ENCODE measurements around the gene SSB.

The SSB gene

DNA sequence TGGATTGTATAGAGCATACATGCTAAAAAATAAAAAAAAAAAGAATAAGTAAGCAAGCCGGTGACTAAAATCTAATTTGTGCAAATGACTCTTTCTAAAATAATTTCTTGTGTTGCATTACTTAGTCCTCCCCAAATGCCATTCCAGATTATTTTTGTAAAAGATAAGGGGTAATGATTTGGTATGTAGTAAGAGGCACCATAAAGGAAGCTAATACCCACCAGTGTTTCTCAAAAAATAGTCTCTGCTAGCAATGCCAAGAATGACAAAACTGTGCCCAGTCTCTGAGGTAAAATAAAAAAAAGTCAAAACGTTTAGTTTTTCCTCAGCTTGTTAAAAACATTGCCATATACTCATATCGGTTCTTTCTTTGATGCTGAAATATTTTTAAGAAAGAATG, 23.4 kb downstream of the SSB start:
- Histone ChIP-seq H3K9me3 (ENCODE audit: insufficient read depth, low read depth, low read length) (no peaks in the 10 kb centered on the region), H3K36me3 (ENCODE audit: insufficient read depth, low read depth, low read length) (peaks cover 38% of the 10 kb centered on the region), H3K4me3 (ENCODE audit: low read length) (no peak overlapping the region), H3K27ac (ENCODE audit: low read length) (no peak overlapping the region), H3K9ac (ENCODE audit: low read depth, low read length) (no peak overlapping the region), H3K4me1 (ENCODE audit: insufficient read depth, low read length) (peaks cover 9% of the 10 kb centered on the region; the same call in 1 of the 2 replicates), H3K27me3 (ENCODE audit: insufficient read depth, low read length) (no peaks in the 10 kb centered on the region; the same call in 1 of the 2 replicates)

DNA sequence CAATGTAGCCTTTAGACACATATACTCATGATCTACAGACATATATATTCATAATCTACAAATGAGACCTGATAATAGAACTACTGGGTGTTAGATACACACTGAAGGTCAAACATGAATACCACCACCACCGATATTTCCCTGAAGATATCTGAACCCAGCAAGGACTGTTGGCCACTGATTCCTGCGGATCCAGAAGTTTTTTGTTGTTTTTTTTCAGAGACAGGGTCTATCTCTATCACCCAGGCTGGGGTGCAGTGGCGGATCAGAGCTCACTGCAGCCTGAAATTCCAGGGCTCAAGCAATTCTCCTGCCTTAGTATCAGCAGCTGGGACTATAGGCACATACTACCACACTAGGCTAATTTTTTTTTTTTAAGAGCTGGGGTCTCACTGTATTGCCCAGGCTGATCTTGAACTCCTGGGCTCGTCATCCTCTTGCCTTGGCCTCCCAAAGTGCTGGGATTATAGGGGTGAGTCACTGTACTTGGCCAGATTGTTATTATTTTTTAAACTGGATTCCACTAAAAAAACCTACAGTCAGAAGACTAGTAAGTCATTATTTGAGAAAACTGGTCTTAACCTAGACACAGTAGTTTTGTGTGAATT, 24.2 kb downstream of the SSB start:
- H3K27ac ChIP-seq (ENCODE audit: low read length), result no peak overlapping the region
- H3K4me3 ChIP-seq (ENCODE audit: low read length), result peak overlapping the region; percentile 86; the same call in 1 of the 2 replicates
- H3K36me3 ChIP-seq (ENCODE audit: insufficient read depth, low read depth, low read length), result peaks cover 32% of the 10 kb centered on the region
- no peaks in the 10 kb centered on the region for H3K9me3 ChIP-seq (ENCODE audit: insufficient read depth, low read depth, low read length)
- peaks cover 9% of the 10 kb centered on the region; the same call in 1 of the 2 replicates for H3K4me1 ChIP-seq (ENCODE audit: insufficient read depth, low read length)
- 0 out of 2 replicates have a peak overlapping the region, but pooled peaks have one; percentile 27 for H3K9ac ChIP-seq (ENCODE audit: low read depth, low read length)
- no peaks in the 10 kb centered on the region; the same call in 1 of the 2 replicates for H3K27me3 ChIP-seq (ENCODE audit: insufficient read depth, low read length)

GRCh38 chr2:169823996-169824372, 25.3 kb downstream of the SSB start:
- H3K36me3 ChIP-seq (ENCODE audit: insufficient read depth, low read depth, low read length), result peaks cover 21% of the 10 kb centered on the region
- H3K27me3 ChIP-seq (ENCODE audit: insufficient read depth, low read length), result no peaks in the 10 kb centered on the region; the same call in 1 of the 2 replicates
- peaks cover 14% of the 10 kb centered on the region for H3K4me1 ChIP-seq (ENCODE audit: insufficient read depth, low read length)
- peak overlapping the region; percentile 90 for H3K9ac ChIP-seq (ENCODE audit: low read depth, low read length)
- peak overlapping the region; percentile 86 for H3K4me3 ChIP-seq (ENCODE audit: low read length)
- H3K27ac ChIP-seq (ENCODE audit: low read length), result no peak overlapping the region
- H3K9me3 ChIP-seq (ENCODE audit: insufficient read depth, low read depth, low read length), result no peaks in the 10 kb centered on the region

GRCh38 chr2:169824373-169825333, 26.0 kb downstream of the SSB start, which contains the start of gene METTL5:
Gene METTL5 (minus strand): TSS chr2:169824905. CDS start chr2:169824597, 308 bp downstream.
- H3K4me1 ChIP-seq (ENCODE audit: insufficient read depth, low read length), result peaks cover 14% of the 10 kb centered on the region
- peak within 1 kb of the TSS; percentile 86 for H3K4me3 ChIP-seq (ENCODE audit: low read length)
- H3K27me3 ChIP-seq (ENCODE audit: insufficient read depth, low read length), result no peaks in the 10 kb centered on the region; the same call in 1 of the 2 replicates
- peak within 1 kb of the TSS; percentile 90 for H3K9ac ChIP-seq (ENCODE audit: low read depth, low read length)
- no peak within 1 kb of the TSS for H3K27ac ChIP-seq (ENCODE audit: low read length)
- no peaks in the 10 kb centered on the region for H3K9me3 ChIP-seq (ENCODE audit: insufficient read depth, low read depth, low read length)
- peaks cover 16% of the 10 kb centered on the region for H3K36me3 ChIP-seq (ENCODE audit: insufficient read depth, low read depth, low read length)

GRCh38 chr2:169827272-169828140, 28.8 kb downstream of the SSB start, which contains the start of gene UBR3:
Gene UBR3 (plus strand): TSS chr2:169827454. CDS start chr2:169827508, 54 bp downstream.
- Histone ChIP-seq H3K27ac (ENCODE audit: low read length) (no peak within 1 kb of the TSS), H3K4me3 (ENCODE audit: low read length) (peak within 1 kb of the TSS; percentile 77), H3K36me3 (ENCODE audit: insufficient read depth, low read depth, low read length) (no peaks in the 10 kb centered on the region), H3K4me1 (ENCODE audit: insufficient read depth, low read length) (peaks cover 14% of the 10 kb centered on the region), H3K9me3 (ENCODE audit: insufficient read depth, low read depth, low read length) (no peaks in the 10 kb centered on the region), H3K9ac (ENCODE audit: low read depth, low read length) (peak within 1 kb of the TSS; percentile 56; the same call in 1 of the 2 replicates), H3K27me3 (ENCODE audit: insufficient read depth, low read length) (no peaks in the 10 kb centered on the region; the same call in 1 of the 2 replicates)

DNA sequence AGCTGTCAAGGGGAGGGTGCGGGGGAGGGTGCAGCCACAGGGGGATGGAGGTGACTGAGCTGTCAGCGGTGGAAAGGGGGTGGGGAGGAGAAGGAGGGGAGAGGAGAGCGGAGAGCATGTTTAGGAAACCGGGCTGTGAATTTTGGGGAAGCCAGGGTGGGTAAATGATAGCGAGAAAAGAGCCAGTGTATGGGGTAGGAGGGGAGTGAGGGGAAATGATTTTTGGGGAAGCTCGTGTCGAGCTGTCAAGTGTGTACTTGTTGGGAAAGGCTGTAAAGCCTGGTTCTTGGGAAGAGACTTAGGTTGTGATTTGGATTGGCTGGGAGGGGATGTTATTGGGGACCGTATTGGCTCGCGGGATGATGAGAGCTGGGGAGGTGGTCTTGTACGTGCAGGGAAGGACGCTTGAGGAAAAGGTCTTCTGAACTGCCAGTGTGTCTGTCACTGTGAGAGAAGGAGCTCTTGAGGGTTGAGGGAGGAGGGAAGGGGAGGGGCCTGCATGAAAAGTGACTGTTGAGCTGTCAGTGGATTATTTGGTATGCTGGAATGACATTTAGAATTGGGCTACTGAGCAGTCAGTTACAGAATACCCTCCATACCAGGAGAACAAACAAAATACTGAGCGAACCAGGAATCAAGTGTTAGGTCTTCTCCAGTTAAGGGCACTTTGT, 29.6 kb downstream of the SSB start:
- Histone ChIP-seq H3K4me3 (ENCODE audit: low read length) (peak overlapping the region; percentile 77), H3K27me3 (ENCODE audit: insufficient read depth, low read length) (no peaks in the 10 kb centered on the region; the same call in 1 of the 2 replicates), H3K27ac (ENCODE audit: low read length) (no peak overlapping the region), H3K9me3 (ENCODE audit: insufficient read depth, low read depth, low read length) (no peaks in the 10 kb centered on the region), H3K36me3 (ENCODE audit: insufficient read depth, low read depth, low read length) (no peaks in the 10 kb centered on the region), H3K9ac (ENCODE audit: low read depth, low read length) (peak overlapping the region; percentile 56; the same call in 1 of the 2 replicates), H3K4me1 (ENCODE audit: insufficient read depth, low read length) (peaks cover 9% of the 10 kb centered on the region; the same call in 1 of the 2 replicates)

DNA sequence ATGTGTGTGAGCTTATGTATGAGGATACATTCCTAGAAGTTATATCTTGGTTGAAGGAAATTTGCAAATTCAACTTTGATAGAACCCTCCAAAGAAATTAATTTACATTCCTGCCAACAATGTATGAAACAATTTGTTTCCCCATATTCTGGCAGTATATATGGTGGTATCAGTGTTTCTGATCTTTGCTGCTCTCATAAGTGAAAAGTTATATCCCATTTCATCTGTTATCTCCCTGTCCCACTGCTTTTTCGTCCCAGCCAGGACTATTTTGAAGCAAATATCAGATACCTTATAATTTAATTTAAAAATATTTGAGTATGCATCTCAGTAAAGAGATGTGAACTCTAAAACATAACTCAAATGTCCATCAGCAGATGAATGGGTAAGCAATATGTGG, 35.7 kb downstream of the SSB start:
- H3K36me3 ChIP-seq (ENCODE audit: insufficient read depth, low read depth, low read length), result no peaks in the 10 kb centered on the region
- H3K4me1 ChIP-seq (ENCODE audit: insufficient read depth, low read length), result no peaks in the 10 kb centered on the region
- H3K9ac ChIP-seq (ENCODE audit: low read depth, low read length), result no peak overlapping the region
- no peaks in the 10 kb centered on the region for H3K9me3 ChIP-seq (ENCODE audit: insufficient read depth, low read depth, low read length)
- no peaks in the 10 kb centered on the region for H3K27me3 ChIP-seq (ENCODE audit: insufficient read depth, low read length)
- H3K4me3 ChIP-seq (ENCODE audit: low read length), result no peak overlapping the region
- no peak overlapping the region for H3K27ac ChIP-seq (ENCODE audit: low read length)

DNA sequence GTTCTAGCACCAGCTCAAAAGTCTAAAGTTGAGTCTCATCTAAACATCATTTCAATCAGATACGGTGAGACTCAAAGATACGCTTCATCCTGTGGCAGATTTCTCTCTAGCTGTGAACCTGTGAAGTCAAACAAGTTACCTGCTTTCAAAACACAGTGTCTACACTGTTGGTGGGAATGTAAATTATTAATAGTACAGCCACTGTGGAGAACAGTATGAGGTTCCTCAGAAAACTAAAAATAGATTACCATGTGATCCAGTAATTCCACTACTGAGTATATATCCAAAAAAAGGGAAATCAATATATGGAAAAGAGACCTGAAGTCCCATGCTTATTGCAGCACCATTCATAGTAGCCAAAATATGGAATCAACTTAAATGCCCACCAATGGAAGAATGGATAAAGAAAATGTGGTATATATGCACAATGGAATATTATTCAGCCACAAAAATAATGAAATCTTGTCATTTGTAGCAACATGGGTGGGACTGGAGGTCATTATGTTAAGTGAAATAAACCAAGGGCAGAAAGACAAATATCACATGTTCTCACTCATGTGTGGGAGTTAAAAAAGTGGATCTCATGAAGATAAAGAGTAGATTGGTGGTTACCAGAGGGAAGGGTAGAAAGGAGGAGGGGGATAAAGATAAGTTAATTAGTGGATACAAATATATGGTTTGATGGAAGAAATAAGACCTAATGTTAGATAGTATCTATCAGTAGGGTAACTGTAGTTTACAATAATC, 40.2 kb downstream of the SSB start:
- no peaks in the 10 kb centered on the region for H3K9me3 ChIP-seq (ENCODE audit: insufficient read depth, low read depth, low read length)
- H3K4me1 ChIP-seq (ENCODE audit: insufficient read depth, low read length), result no peaks in the 10 kb centered on the region
- no peaks in the 10 kb centered on the region for H3K27me3 ChIP-seq (ENCODE audit: insufficient read depth, low read length)
- H3K9ac ChIP-seq (ENCODE audit: low read depth, low read length), result no peak overlapping the region
- no peaks in the 10 kb centered on the region for H3K36me3 ChIP-seq (ENCODE audit: insufficient read depth, low read depth, low read length)
- no peak overlapping the region for H3K27ac ChIP-seq (ENCODE audit: low read length)
- H3K4me3 ChIP-seq (ENCODE audit: low read length), result no peak overlapping the region

DNA sequence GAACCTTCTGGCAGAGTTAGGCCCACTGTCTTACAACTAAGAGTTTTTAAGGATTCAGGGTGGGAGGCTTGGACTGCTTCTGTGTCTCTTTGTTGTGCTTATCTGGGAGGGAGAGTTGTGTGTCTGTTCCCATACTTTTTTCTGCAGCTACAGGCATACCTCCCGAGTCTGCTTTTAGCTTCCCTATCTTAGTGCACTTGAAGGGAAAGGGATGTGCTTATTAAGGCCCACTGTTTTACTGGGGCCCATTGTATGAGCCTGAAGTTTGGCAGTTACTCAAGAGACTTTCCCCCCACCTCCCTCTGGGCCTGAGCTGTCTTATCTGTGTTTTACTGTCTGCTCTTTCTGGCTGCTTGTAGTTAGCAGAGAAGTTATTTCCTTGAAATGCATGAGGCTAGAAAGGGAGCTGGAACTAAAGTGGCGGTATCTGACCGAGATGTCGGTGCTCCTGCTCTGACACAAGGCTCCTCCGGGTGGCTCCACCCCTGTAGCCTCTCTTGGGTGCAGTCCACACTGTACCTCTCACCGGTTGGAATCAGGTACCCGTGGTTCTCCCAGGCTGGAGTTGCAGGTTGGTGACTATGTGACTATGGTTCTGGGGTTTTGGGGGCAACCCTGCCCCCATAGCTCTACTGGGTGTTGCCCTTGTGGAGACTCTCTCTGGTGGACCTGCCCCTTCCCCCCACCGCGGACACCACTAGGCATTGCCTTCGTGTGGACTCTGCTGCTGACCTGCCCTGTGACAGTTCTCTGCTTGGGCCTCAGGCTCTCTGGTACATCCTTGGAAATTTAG, 41.5 kb downstream of the SSB start:
- no peaks in the 10 kb centered on the region for H3K36me3 ChIP-seq (ENCODE audit: insufficient read depth, low read depth, low read length)
- H3K4me1 ChIP-seq (ENCODE audit: insufficient read depth, low read length), result no peaks in the 10 kb centered on the region
- no peaks in the 10 kb centered on the region for H3K9me3 ChIP-seq (ENCODE audit: insufficient read depth, low read depth, low read length)
- no peak overlapping the region for H3K9ac ChIP-seq (ENCODE audit: low read depth, low read length)
- no peak overlapping the region for H3K4me3 ChIP-seq (ENCODE audit: low read length)
- H3K27me3 ChIP-seq (ENCODE audit: insufficient read depth, low read length), result no peaks in the 10 kb centered on the region
- H3K27ac ChIP-seq (ENCODE audit: low read length), result no peak overlapping the region

GRCh38 chr2:169840747-169841142, 42.1 kb downstream of the SSB start:
- H3K27me3 ChIP-seq (ENCODE audit: insufficient read depth, low read length), result no peaks in the 10 kb centered on the region
- no peaks in the 10 kb centered on the region for H3K36me3 ChIP-seq (ENCODE audit: insufficient read depth, low read depth, low read length)
- no peaks in the 10 kb centered on the region for H3K4me1 ChIP-seq (ENCODE audit: insufficient read depth, low read length)
- H3K9ac ChIP-seq (ENCODE audit: low read depth, low read length), result no peak overlapping the region
- H3K4me3 ChIP-seq (ENCODE audit: low read length), result no peak overlapping the region
- no peak overlapping the region for H3K27ac ChIP-seq (ENCODE audit: low read length)
- H3K9me3 ChIP-seq (ENCODE audit: insufficient read depth, low read depth, low read length), result no peaks in the 10 kb centered on the region

All from iPS-20b (cell line).